Cardiac muscle cell (in vitro differentiated cells and primary cell): Measurements from ENCODE around the gene EIF2B1. TPM values are rescaled to one million over a fixed set of nuclear protein-coding genes. Genes with fewer than 3 reads are reported as not detected.
"Not testable (repeated sequence)": the region's sequence is repeated elsewhere in the genome, so short reads cannot be mapped to it uniquely, and the experiment has no call there.

Experiments
- DNase-seq, 2 donors: peaks; one replicate each; pipeline versions ENCODE4 v3.0.0 to v3.0.0-alpha.2; 2010 to 2017; ENCODE audit warnings: low read depth in 1 of 2, low spot score in 1 of 2
- H3K27ac ChIP-seq: fragments of 200-600 bp; sonication (generic); 2 replicates; pipeline ENCODE4 v1.5.1; 2016
- H3K27me3 ChIP-seq: fragments of 200-600 bp; sonication (generic); 2 replicates; pipeline ENCODE4 v1.6.0; 2016; ENCODE audit warnings: control low read depth
- H3K36me3 ChIP-seq: fragments of 200-600 bp; sonication (generic); 2 replicates; pipeline ENCODE4 v1.5.1; 2016; ENCODE audit warnings: control low read depth
- H3K4me1 ChIP-seq: fragments of 200-600 bp; sonication (generic); 2 replicates; pipeline ENCODE4 v1.8.1; 2017; ENCODE audit warnings: low read depth, mild to moderate bottlenecking, mixed run types
- H3K4me3 ChIP-seq: fragments of 200-600 bp; sonication (generic); 2 replicates; pipeline ENCODE4 v1.5.1; 2016; ENCODE audit warnings: mild to moderate bottlenecking
- H3K9me3 ChIP-seq: fragments of 200-600 bp; sonication (generic); 2 replicates; pipeline ENCODE4 v1.5.1; 2017; ENCODE audit warnings: low read depth, mild to moderate bottlenecking, control low read depth
- CTCF ChIP-seq: IDR thresholded peaks from 2 replicates; pipeline ENCODE4 v1.5.1; 2012; ENCODE audit warnings: low read depth, mild to moderate bottlenecking, low read length
- polyA plus RNA-seq: library from polyadenylated mRNA; unstranded; fragments of >200 nt; fragmentation: Nextera tagmentation; extraction: Ambion mirVana; gene quantifications from 2 replicates; pipeline ENCODE4 v1.2.1, GENCODE V29; 2016
- total RNA-seq: library from RNA; depleted of rRNA; stranded (reverse); fragments of >200 nt; gene quantifications from 2 replicates; pipeline ENCODE4 v1.2.3, GENCODE V29; 2016

The EIF2B1 gene
- total and polyA plus RNA-seq, 2 experiments from 2014 or later = 48.5 to 129 TPM

- no peaks in the 10 kb centered on the region for H3K4me1 ChIP-seq
- no peak for TF ChIP-seq CTCF
- no peaks in the 10 kb centered on the region for H3K9me3 ChIP-seq
- no peak overlapping the region for H3K4me3 ChIP-seq
- no peaks in the 10 kb centered on the region for H3K27me3 ChIP-seq
- no peak for DNase-seq
- no peak overlapping the region for H3K27ac ChIP-seq
- peaks cover 72% of the 10 kb centered on the region for H3K36me3 ChIP-seq
These were observed 16.3 kb downstream of the EIF2B1 start for GRCh38 chr12:123617144-123617543.

- Histone ChIP-seq H3K27ac (no peak overlapping the region), H3K27me3 (no peaks in the 10 kb centered on the region), H3K36me3 (peaks cover 73% of the 10 kb centered on the region), H3K4me3 (no peak overlapping the region), H3K9me3 (no peaks in the 10 kb centered on the region), H3K4me1 (no peaks in the 10 kb centered on the region)
- DNase-seq = peak in 1 of 2 donors; percentile 73
- TF ChIP-seq CTCF = no peak
These were observed 19.0 kb downstream of the EIF2B1 start for GRCh38 chr12:123614531-123614930.

- no peaks in the 10 kb centered on the region for H3K9me3 ChIP-seq
- H3K4me3 ChIP-seq = no peak overlapping the region
- no peak overlapping the region for H3K27ac ChIP-seq
- TF ChIP-seq CTCF = no peak
- no peaks in the 10 kb centered on the region for H3K27me3 ChIP-seq
- no peaks in the 10 kb centered on the region for H3K4me1 ChIP-seq
- H3K36me3 ChIP-seq = peaks cover 73% of the 10 kb centered on the region
- no peak for DNase-seq
These were observed 19.4 kb downstream of the EIF2B1 start for GRCh38 chr12:123614110-123614509.

- Histone ChIP-seq H3K27me3 (no peaks in the 10 kb centered on the region), H3K36me3 (peaks cover 47% of the 10 kb centered on the region), H3K9me3 (no peaks in the 10 kb centered on the region), H3K4me3 (no peak overlapping the region), H3K27ac (peak overlapping the region; percentile 75), H3K4me1 (no peaks in the 10 kb centered on the region)
- no peak for DNase-seq
- TF ChIP-seq CTCF = no peak
These were observed 25.3 kb downstream of the EIF2B1 start for GRCh38 chr12:123608182-123608581.

GRCh38 chr12:123607756-123608155, 25.7 kb downstream of the EIF2B1 start:
- Histone ChIP-seq H3K27ac (peak overlapping the region; percentile 75), H3K9me3 (no peaks in the 10 kb centered on the region), H3K4me3 (no peak overlapping the region), H3K27me3 (no peaks in the 10 kb centered on the region), H3K36me3 (peaks cover 44% of the 10 kb centered on the region), H3K4me1 (no peaks in the 10 kb centered on the region)
- DNase-seq = peak in 1 of 2 donors; percentile 47
- no peak for TF ChIP-seq CTCF

GRCh38 chr12:123603495-123603894, 30.0 kb downstream of the EIF2B1 start:
- not testable (repeated sequence) for H3K9me3 ChIP-seq, H3K27me3 ChIP-seq, H3K4me3 ChIP-seq

More at GRCh38 chr12:123603495-123603894, 30.0 kb downstream of the EIF2B1 start:
- DNase-seq, H3K4me1 ChIP-seq, H3K27ac ChIP-seq: not testable (repeated sequence)
- peaks cover 12% of the 10 kb centered on the region for H3K36me3 ChIP-seq
